Upper lobe of right lung (tissue), 1 donor: ENCODE measurements around the gene ZNF485. TPM values are rescaled to one million over a fixed set of nuclear protein-coding genes. Genes with fewer than 3 reads are reported as not detected.
A peak's percentile ranks its signal among the peaks of the same experiment; 100 is the strongest.

Source experiments
- ATAC-seq: fragments of 200-7000 bp; cut with Tn5 transposase; one replicate; pipeline ENCODE4 v1.9.1; 2020; ENCODE audit warnings: mild to moderate bottlenecking, moderate library complexity
- DNase-seq: peaks from one replicate; pipeline ENCODE4 v3.0.0-alpha.2; 2020
- H3K27ac ChIP-seq: fragments of 200-600 bp; one replicate; pipeline ENCODE4 v1.8.0; 2022
- H3K27me3 ChIP-seq: fragments of 200-600 bp; one replicate; pipeline ENCODE4 v1.8.0; 2022; ENCODE audit warnings: mild to moderate bottlenecking
- H3K36me3 ChIP-seq: fragments of 200-600 bp; one replicate; pipeline ENCODE4 v1.8.0; 2022
- H3K4me1 ChIP-seq: fragments of 200-600 bp; one replicate; pipeline ENCODE4 v1.8.0; 2022
- H3K4me3 ChIP-seq: fragments of 200-600 bp; one replicate; pipeline ENCODE4 v1.8.0; 2022; ENCODE audit warnings: mild to moderate bottlenecking
- H3K9me3 ChIP-seq: fragments of 200-600 bp; one replicate; pipeline ENCODE4 v1.8.0; 2022
- intact Hi-C: fragments of 100-400 bp; cut with DNase I; formaldehyde crosslinking; loops from one replicate; pipeline ENCODE4 v1.11.0; 2022
- total RNA-seq: library from RNA; stranded (reverse); fragmentation: NEBNext Ultra II Directional; extraction: Animal tissue kit (Norgen Biotek cat#: 25700); gene quantifications from one replicate; pipeline ENCODE4 v1.2.1, GENCODE V29; 2021
- TF ChIP-seq, protein P1 (sequence below): fragments of 200-600 bp; IDR thresholded peaks from one replicate; pipeline ENCODE4 v1.8.0; 2022; ENCODE audit warnings: antibody characterized with exemption
- donor health status: DM: no; HTN: yes; CAD: no; lungs with severe emphysema.

ZNF485 gene
- total RNA-seq, 1 donor from 2014 or later = 3.4 TPM

DNA sequence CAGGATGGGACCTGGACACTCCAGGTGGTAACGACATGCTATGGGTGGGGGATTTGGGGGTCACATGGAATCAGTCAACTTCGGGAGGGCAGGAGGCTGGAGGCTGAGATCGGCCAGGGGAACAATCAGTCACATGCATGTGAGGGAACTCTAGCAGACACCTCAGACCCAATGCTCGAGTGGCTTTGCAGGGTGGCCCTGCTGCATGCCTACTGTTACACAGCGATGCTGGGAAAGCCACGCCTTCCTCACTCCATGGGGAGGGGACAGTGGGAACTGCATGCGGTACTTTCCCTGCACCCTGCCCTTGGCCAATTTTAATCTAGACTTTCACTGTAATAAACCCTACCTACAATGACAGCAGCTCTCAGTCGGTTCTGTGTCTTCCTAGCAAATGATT lies 49.1 kb downstream of the ZNF485 start:
- no peak for DNase-seq
- no peaks in the 10 kb centered on the region for H3K36me3 ChIP-seq
- no peak overlapping the region for H3K4me3 ChIP-seq
- intact Hi-C loops = no loop called here
- H3K27me3 ChIP-seq = no peaks in the 10 kb centered on the region
- H3K9me3 ChIP-seq = no peaks in the 10 kb centered on the region
- H3K27ac ChIP-seq = no peak overlapping the region
- H3K4me1 ChIP-seq = no peaks in the 10 kb centered on the region
- ATAC-seq = no peak
- TF ChIP-seq, protein P1, sequence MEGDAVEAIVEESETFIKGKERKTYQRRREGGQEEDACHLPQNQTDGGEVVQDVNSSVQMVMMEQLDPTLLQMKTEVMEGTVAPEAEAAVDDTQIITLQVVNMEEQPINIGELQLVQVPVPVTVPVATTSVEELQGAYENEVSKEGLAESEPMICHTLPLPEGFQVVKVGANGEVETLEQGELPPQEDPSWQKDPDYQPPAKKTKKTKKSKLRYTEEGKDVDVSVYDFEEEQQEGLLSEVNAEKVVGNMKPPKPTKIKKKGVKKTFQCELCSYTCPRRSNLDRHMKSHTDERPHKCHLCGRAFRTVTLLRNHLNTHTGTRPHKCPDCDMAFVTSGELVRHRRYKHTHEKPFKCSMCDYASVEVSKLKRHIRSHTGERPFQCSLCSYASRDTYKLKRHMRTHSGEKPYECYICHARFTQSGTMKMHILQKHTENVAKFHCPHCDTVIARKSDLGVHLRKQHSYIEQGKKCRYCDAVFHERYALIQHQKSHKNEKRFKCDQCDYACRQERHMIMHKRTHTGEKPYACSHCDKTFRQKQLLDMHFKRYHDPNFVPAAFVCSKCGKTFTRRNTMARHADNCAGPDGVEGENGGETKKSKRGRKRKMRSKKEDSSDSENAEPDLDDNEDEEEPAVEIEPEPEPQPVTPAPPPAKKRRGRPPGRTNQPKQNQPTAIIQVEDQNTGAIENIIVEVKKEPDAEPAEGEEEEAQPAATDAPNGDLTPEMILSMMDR = no peak

DNA sequence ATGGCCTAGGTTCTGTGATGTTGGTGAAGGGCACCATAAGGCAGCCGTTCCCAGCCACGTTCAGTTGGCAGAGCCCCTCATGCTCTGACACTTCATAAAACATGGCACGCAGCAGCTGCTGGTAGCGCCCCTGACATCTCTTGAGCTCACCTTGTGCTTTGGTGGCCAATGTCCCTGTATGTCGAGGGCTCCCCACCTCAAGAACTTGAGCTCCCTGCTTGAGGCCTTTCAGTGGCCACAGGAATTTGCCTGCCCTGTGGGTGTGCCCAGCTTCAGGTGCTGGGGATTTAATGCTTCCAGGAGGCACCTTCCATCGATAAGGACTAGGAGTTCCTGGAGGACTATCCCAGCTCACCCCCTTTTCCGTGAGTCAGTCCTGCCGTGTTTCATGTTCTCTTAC lies 52.0 kb downstream of the ZNF485 start:
- Histone ChIP-seq H3K27ac (no peak overlapping the region), H3K36me3 (no peaks in the 10 kb centered on the region), H3K9me3 (no peaks in the 10 kb centered on the region), H3K27me3 (no peaks in the 10 kb centered on the region), H3K4me3 (no peak overlapping the region), H3K4me1 (no peaks in the 10 kb centered on the region)
- intact Hi-C loops = no loop called here
- DNase-seq (no peak), ATAC-seq (peak; percentile 14)
- TF ChIP-seq, protein P1 = no peak

DNA sequence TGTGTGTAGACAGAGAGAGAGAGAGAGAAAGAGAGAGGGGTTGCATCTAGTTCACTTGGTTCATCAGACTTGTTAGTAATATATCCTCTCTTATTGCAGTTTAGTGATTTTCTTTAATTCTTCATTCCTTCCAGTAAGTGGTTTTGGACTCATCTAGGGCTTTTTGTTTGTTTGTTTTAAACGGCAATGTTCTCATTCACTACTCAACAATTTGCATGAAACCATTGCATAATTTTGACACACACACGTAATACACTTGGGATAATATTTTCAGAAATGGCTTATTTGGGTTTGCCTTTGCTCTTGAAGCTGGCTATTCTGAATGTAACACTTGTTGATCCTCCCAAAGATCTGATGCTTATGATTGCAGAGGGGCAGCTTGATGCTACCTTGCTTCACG lies 58.8 kb downstream of the ZNF485 start:
- intact Hi-C loops = no loop called here
- H3K9me3 ChIP-seq = no peaks in the 10 kb centered on the region
- H3K36me3 ChIP-seq = no peaks in the 10 kb centered on the region
- H3K27me3 ChIP-seq = peaks cover 21% of the 10 kb centered on the region
- no peak overlapping the region for H3K4me3 ChIP-seq
- ATAC-seq (no peak), DNase-seq (no peak)
- H3K4me1 ChIP-seq = no peaks in the 10 kb centered on the region
- no peak overlapping the region for H3K27ac ChIP-seq
- TF ChIP-seq, protein P1 = no peak

DNA sequence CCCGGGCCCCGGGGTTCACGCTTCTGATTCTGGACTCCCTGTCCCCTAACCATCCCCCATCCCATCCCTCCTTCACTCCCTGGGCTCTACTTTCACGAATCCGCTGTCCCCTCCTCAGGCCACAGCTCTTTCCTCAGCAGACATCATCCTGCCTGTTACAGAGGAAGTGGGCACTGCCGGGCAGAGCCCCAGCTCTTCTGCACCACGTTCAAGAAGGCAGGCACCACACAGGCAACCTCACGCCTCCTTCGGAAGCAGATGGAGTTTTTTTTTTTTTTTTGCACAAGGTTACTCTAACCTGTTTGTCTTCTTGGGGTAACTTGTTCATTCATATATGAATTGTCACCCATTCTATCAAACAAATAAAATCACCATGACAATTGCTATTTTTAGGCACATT lies 60.3 kb downstream of the ZNF485 start:
- Histone ChIP-seq H3K27me3 (peaks cover 24% of the 10 kb centered on the region), H3K4me3 (no peak overlapping the region), H3K9me3 (no peaks in the 10 kb centered on the region), H3K4me1 (no peaks in the 10 kb centered on the region), H3K36me3 (no peaks in the 10 kb centered on the region), H3K27ac (no peak overlapping the region)
- DNase-seq = no peak
- intact Hi-C loops = no loop called here
- TF ChIP-seq, protein P1 = no peak
- no peak for ATAC-seq

DNA sequence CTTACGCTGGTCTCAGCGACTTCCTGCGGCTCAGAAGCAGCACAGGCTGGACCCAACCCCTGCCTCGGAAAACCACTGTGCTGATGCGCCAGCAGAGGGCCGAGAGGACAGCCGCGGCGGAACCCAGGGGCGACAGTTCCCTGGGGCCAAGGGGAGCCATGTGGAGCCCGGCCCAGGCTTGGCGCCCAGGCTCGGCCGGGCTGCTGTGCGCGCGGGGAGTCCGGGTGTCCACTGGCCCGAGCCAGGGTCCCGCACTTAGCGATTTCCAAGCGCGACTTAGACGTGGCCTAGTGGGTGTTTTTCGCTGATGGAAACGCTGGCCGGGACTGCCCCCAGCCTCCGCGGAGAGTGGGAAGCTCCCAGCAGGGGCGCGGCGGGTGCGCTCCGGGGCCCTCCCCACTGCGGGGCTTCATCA lies 61.1 kb downstream of the ZNF485 start:
- no peaks in the 10 kb centered on the region for H3K36me3 ChIP-seq
- H3K4me1 ChIP-seq = no peaks in the 10 kb centered on the region
- H3K27me3 ChIP-seq = peaks cover 24% of the 10 kb centered on the region
- H3K27ac ChIP-seq = no peak overlapping the region
- TF ChIP-seq, protein P1 = peak; percentile 33
- H3K9me3 ChIP-seq = no peaks in the 10 kb centered on the region
- intact Hi-C loops = no loop called here
- no peak overlapping the region for H3K4me3 ChIP-seq
- ATAC-seq (peak; percentile 37), DNase-seq (no peak)

Other genes starting within 250 kb of the ZNF485 start
- gene FXYD4, start 234.8 kb upstream of the ZNF485 start, total RNA-seq = 1.1 TPM
- gene HNRNPF, start 197.3 kb upstream of the ZNF485 start, total RNA-seq = 183 TPM
- gene ZNF487, start 169.3 kb upstream of the ZNF485 start, total RNA-seq = 5.6 TPM
- gene ZNF239, start 31.8 kb upstream of the ZNF485 start, total RNA-seq = 3.5 TPM
- gene ZNF32, start 42.4 kb downstream of the ZNF485 start, total RNA-seq = 32.3 TPM